Neural cell (in vitro differentiated cells): ENCODE results near the gene AKT3. TPM values are rescaled to one million over a fixed set of nuclear protein-coding genes. Genes with fewer than 3 reads are reported as not detected.

Experiments
- H2AFZ ChIP-seq: fragments of 200-600, 300-800 bp; sonication (generic), shearing (Covaris generic); 2 replicates; pipeline ENCODE4 v1.6.0; 2014; ENCODE audit warnings: low read depth, mild to moderate bottlenecking, antibody characterized with exemption, low read length, moderate library complexity
- H3F3A ChIP-seq: fragments of 200-600 bp; shearing (Covaris generic); 2 replicates; pipeline ENCODE4 v1.6.1; 2016; ENCODE audit warnings: mild to moderate bottlenecking, moderate library complexity, mixed read lengths, antibody characterized with exemption, low read length; ENCODE audit not compliant: insufficient read depth, poor library complexity, severe bottlenecking
- H3K27ac ChIP-seq: fragments of 200-600, 300-800 bp; sonication (generic), shearing (Covaris generic); 2 replicates; pipeline ENCODE4 v1.5.1; 2014; ENCODE audit warnings: mild to moderate bottlenecking, low read length, moderate library complexity
- H3K27me3 ChIP-seq: fragments of 300-800, 200-600 bp; sonication (generic), shearing (Covaris generic); 2 replicates; pipeline ENCODE4 v1.6.0; 2014; ENCODE audit warnings: mild to moderate bottlenecking, low read depth, low read length, moderate library complexity; ENCODE audit not compliant: insufficient read depth
- H3K36me3 ChIP-seq: fragments of 300-800, 200-600 bp; sonication (generic), shearing (Covaris generic); 2 replicates; pipeline ENCODE4 v1.5.1; 2014; ENCODE audit warnings: mild to moderate bottlenecking, antibody characterized with exemption, low read length, moderate library complexity; ENCODE audit not compliant: insufficient read depth
- H3K4me2 ChIP-seq: fragments of 300-800, 200-600 bp; sonication (generic), shearing (Covaris generic); 2 replicates; pipeline ENCODE4 v1.6.0; 2014; ENCODE audit warnings: mild to moderate bottlenecking, low read length
- H3K4me3 ChIP-seq: fragments of 300-800, 200-600 bp; sonication (generic), shearing (Covaris generic); 2 replicates; pipeline ENCODE4 v1.5.1; 2014; ENCODE audit warnings: mild to moderate bottlenecking, low read length, moderate library complexity
- H3K79me2 ChIP-seq: fragments of 200-600 bp; shearing (Covaris generic); replicated peaks from 2 replicates; pipeline ENCODE4 v1.6.0; 2014; ENCODE audit warnings: mild to moderate bottlenecking, low read length, moderate library complexity; ENCODE audit not compliant: insufficient read depth
- H3K9ac ChIP-seq: fragments of 300-800, 200-600 bp; sonication (generic), shearing (Covaris generic); 2 replicates; pipeline ENCODE4 v1.6.1; 2016; ENCODE audit warnings: mild to moderate bottlenecking, low read length, mixed read lengths
- H3K9me2 ChIP-seq: fragments of 200-600 bp; shearing (Covaris generic); 2 replicates; pipeline ENCODE4 v1.6.1; 2016; ENCODE audit warnings: mild to moderate bottlenecking, low read length, mixed read lengths; ENCODE audit not compliant: insufficient read depth
- H3K9me3 ChIP-seq: fragments of 200-600, 300-800 bp; sonication (generic), shearing (Covaris generic); 2 replicates; pipeline ENCODE4 v1.6.1; 2016; ENCODE audit warnings: mild to moderate bottlenecking, mixed run types, low read length, moderate library complexity, mixed read lengths
- H4K20me1 ChIP-seq: fragments of 200-600 bp; shearing (Covaris generic); 2 replicates; pipeline ENCODE4 v1.6.1; 2016; ENCODE audit warnings: mild to moderate bottlenecking, mixed run types; ENCODE audit not compliant: insufficient read depth
- EP300 ChIP-seq: fragments of 450-650 bp; conservative IDR thresholded peaks from 2 replicates; pipeline ENCODE4 v1.6.1; 2014; ENCODE audit warnings: antibody characterized with exemption, mild to moderate bottlenecking, moderate library complexity; ENCODE audit not compliant: poor library complexity, severe bottlenecking
- EZH2 ChIP-seq: fragments of 200-600, 300-800 bp; shearing (Covaris generic), sonication (generic); IDR thresholded peaks from 2 replicates; pipeline ENCODE4 v1.6.1; 2014; ENCODE audit warnings: antibody characterized with exemption, low read length, borderline replicate concordance, mild to moderate bottlenecking; ENCODE audit not compliant: insufficient read depth, poor library complexity, severe bottlenecking
- MXI1 ChIP-seq: fragments of 450-650 bp; conservative IDR thresholded peaks from 2 replicates; pipeline ENCODE4 v1.6.1; 2014; ENCODE audit warnings: antibody characterized with exemption, mild to moderate bottlenecking; ENCODE audit not compliant: poor library complexity, severe bottlenecking
- POLR2AphosphoS5 ChIP-seq: IDR thresholded peaks from 2 replicates; pipeline ENCODE4 v1.6.1; 2012
- RAD21 ChIP-seq: fragments of 450-650 bp; conservative IDR thresholded peaks from 2 replicates; pipeline ENCODE4 v1.6.1; 2014; ENCODE audit warnings: antibody characterized with exemption, mild to moderate bottlenecking, moderate library complexity
- SMC3 ChIP-seq: fragments of 450-650 bp; conservative IDR thresholded peaks from 2 replicates; pipeline ENCODE4 v1.6.1; 2014; ENCODE audit warnings: antibody characterized with exemption, mild to moderate bottlenecking, moderate library complexity; ENCODE audit not compliant: poor library complexity
- TAF1 ChIP-seq: IDR thresholded peaks from 2 replicates; pipeline ENCODE4 v1.6.1; 2012; ENCODE audit warnings: low read depth
- polyA plus RNA-seq: library from polyadenylated mRNA; depleted of rRNA; stranded (reverse); fragments of >200 nt; gene quantifications from 2 replicates; pipeline ENCODE4 v1.2.3, GENCODE V29; 2014
- TF ChIP-seq, protein P1 (sequence below): IDR thresholded peaks from 2 replicates; pipeline ENCODE4 v1.6.1; 2012; ENCODE audit warnings: borderline replicate concordance
- TF ChIP-seq, protein P2 (sequence below): fragments of 450-650 bp; IDR thresholded peaks from 2 replicates; pipeline ENCODE4 v1.5.1; 2014; ENCODE audit warnings: antibody characterized with exemption, mild to moderate bottlenecking, moderate library complexity; ENCODE audit not compliant: poor library complexity, severe bottlenecking

The AKT3 gene
- polyA plus RNA-seq, 1 donor from 2014 or later = 46.0 TPM

DNA sequence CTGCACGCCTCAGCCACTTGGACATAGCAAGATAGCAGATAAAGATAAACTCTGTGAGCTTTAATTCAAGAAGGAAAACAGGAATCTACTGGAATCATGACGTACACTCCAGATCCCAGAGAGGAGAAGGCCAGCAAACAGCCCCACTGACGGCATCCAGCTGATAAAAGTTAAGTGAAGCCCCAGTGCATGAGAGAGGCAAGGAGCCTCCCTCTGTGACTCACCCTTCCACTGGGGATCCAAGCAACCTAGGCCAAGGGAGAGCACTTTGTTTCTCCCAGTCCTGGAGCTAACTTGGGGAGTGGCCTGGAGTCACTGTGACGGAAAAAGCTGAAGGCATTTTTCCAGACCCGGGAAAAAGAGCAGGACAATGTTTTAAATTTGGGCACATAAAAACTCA lies 270.0 kb downstream of the AKT3 start:
- H3K27ac ChIP-seq = no peak overlapping the region
- no peak overlapping the region for H3K4me3 ChIP-seq
- H3F3A ChIP-seq = no peaks in the 10 kb centered on the region
- H3K9me2 ChIP-seq = no peaks in the 10 kb centered on the region
- TF ChIP-seq MXI1 = no peak
- no peak for TF ChIP-seq SMC3
- TF ChIP-seq, protein P1, sequence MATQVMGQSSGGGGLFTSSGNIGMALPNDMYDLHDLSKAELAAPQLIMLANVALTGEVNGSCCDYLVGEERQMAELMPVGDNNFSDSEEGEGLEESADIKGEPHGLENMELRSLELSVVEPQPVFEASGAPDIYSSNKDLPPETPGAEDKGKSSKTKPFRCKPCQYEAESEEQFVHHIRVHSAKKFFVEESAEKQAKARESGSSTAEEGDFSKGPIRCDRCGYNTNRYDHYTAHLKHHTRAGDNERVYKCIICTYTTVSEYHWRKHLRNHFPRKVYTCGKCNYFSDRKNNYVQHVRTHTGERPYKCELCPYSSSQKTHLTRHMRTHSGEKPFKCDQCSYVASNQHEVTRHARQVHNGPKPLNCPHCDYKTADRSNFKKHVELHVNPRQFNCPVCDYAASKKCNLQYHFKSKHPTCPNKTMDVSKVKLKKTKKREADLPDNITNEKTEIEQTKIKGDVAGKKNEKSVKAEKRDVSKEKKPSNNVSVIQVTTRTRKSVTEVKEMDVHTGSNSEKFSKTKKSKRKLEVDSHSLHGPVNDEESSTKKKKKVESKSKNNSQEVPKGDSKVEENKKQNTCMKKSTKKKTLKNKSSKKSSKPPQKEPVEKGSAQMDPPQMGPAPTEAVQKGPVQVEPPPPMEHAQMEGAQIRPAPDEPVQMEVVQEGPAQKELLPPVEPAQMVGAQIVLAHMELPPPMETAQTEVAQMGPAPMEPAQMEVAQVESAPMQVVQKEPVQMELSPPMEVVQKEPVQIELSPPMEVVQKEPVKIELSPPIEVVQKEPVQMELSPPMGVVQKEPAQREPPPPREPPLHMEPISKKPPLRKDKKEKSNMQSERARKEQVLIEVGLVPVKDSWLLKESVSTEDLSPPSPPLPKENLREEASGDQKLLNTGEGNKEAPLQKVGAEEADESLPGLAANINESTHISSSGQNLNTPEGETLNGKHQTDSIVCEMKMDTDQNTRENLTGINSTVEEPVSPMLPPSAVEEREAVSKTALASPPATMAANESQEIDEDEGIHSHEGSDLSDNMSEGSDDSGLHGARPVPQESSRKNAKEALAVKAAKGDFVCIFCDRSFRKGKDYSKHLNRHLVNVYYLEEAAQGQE = no peak
- no peak for TF ChIP-seq POLR2AphosphoS5
- no peak for TF ChIP-seq TAF1
- TF ChIP-seq, protein P2, sequence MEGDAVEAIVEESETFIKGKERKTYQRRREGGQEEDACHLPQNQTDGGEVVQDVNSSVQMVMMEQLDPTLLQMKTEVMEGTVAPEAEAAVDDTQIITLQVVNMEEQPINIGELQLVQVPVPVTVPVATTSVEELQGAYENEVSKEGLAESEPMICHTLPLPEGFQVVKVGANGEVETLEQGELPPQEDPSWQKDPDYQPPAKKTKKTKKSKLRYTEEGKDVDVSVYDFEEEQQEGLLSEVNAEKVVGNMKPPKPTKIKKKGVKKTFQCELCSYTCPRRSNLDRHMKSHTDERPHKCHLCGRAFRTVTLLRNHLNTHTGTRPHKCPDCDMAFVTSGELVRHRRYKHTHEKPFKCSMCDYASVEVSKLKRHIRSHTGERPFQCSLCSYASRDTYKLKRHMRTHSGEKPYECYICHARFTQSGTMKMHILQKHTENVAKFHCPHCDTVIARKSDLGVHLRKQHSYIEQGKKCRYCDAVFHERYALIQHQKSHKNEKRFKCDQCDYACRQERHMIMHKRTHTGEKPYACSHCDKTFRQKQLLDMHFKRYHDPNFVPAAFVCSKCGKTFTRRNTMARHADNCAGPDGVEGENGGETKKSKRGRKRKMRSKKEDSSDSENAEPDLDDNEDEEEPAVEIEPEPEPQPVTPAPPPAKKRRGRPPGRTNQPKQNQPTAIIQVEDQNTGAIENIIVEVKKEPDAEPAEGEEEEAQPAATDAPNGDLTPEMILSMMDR = no peak
- TF ChIP-seq RAD21 = no peak
- TF ChIP-seq EP300 = no peak
- no peak for TF ChIP-seq EZH2
- H3K27me3 ChIP-seq = no peaks in the 10 kb centered on the region
- H3K36me3 ChIP-seq = no peaks in the 10 kb centered on the region
- H2AFZ ChIP-seq = no peak overlapping the region
- no peak overlapping the region for H3K9ac ChIP-seq
- no peaks in the 10 kb centered on the region for H3K79me2 ChIP-seq
- H4K20me1 ChIP-seq = no peaks in the 10 kb centered on the region
- no peak overlapping the region for H3K4me2 ChIP-seq
- H3K9me3 ChIP-seq = no peaks in the 10 kb centered on the region

DNA sequence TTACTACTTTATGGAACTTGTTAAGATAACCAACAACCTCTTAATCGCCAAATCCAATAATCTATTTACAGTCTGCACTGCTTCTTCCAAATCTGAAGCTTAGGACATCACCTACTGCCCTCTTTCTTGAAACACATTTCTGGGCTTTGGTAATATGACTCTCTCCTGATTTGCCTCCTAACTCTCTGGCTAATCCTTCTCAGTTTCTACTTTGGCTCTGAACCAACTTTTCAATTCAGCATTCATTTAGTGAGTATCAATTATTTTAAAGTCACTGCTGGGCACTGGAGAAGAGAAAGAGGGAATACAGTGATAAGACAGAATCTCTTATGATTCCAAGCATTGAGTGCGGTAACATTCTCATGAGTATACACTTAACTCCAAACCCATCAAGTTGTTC lies 275.0 kb downstream of the AKT3 start:
- no peak for TF ChIP-seq TAF1
- TF ChIP-seq, protein P1 = no peak
- TF ChIP-seq POLR2AphosphoS5 = no peak
- TF ChIP-seq, protein P2 = no peak
- TF ChIP-seq EP300 = no peak
- TF ChIP-seq MXI1 = no peak
- TF ChIP-seq EZH2 = no peak
- TF ChIP-seq RAD21 = no peak
- no peak for TF ChIP-seq SMC3
- Histone ChIP-seq H3F3A (no peaks in the 10 kb centered on the region), H3K27ac (no peak overlapping the region), H3K4me2 (no peak overlapping the region), H3K36me3 (no peaks in the 10 kb centered on the region), H3K4me3 (no peak overlapping the region), H3K9ac (no peak overlapping the region), H4K20me1 (no peaks in the 10 kb centered on the region), H3K79me2 (no peaks in the 10 kb centered on the region), H3K9me2 (no peaks in the 10 kb centered on the region), H3K9me3 (no peaks in the 10 kb centered on the region), H2AFZ (no peak overlapping the region), H3K27me3 (no peaks in the 10 kb centered on the region)
